ENCODE data around the gene KLRB1. TPM values are rescaled to one million over a fixed set of nuclear protein-coding genes. Genes with fewer than 3 reads are reported as not detected.

Gene KLRB1
- total RNA-seq, 4 donors from 2014 or later = 1.1 to 3.5 (median 2.3) TPM

- no peak for TF ChIP-seq CTCF (IDR thresholded peaks at IDR 0.05)
- ATAC-seq (ENCODE audit: low FRiP score) (no peak), DNase-seq (ENCODE audit: low spot score) (no peak)
Measured at GRCh38 chr12:9634969-9635754, 27.4 kb upstream of the KLRB1 start.

GRCh38 chr12:9634177-9634803 lies 26.6 kb upstream of the KLRB1 start:
- TF ChIP-seq CTCF (IDR thresholded peaks at IDR 0.05) = no peak

GRCh38 chr12:9632766-9633165 lies 25.1 kb upstream of the KLRB1 start:
- DNase-seq (ENCODE audit: low spot score) = no peak
- no peak for TF ChIP-seq CTCF (IDR thresholded peaks at IDR 0.05)
- no peak for ATAC-seq (ENCODE audit: low FRiP score)

More at GRCh38 chr12:9634177-9634803, 26.6 kb upstream of the KLRB1 start:
- peak; percentile 51 for ATAC-seq (ENCODE audit: low FRiP score)
- peak; percentile 54 for DNase-seq (ENCODE audit: low spot score)

GRCh38 chr12:9626821-9627220 lies 19.1 kb upstream of the KLRB1 start:
- TF ChIP-seq CTCF (IDR thresholded peaks at IDR 0.05) = no peak
- ATAC-seq (ENCODE audit: low FRiP score) (no peak), DNase-seq (ENCODE audit: low spot score) (no peak)

- no peak for TF ChIP-seq CTCF (IDR thresholded peaks at IDR 0.05)
- DNase-seq (ENCODE audit: low spot score) (no peak), ATAC-seq (ENCODE audit: low FRiP score) (no peak)
Measured at GRCh38 chr12:9626291-9626690, 18.6 kb upstream of the KLRB1 start.

- DNase-seq (ENCODE audit: low spot score) (no peak), ATAC-seq (ENCODE audit: low FRiP score) (no peak)
- no peak for TF ChIP-seq CTCF (IDR thresholded peaks at IDR 0.05)
Measured at GRCh38 chr12:9625019-9625418, 17.3 kb upstream of the KLRB1 start.
